Measurements from ENCODE around the gene PARVB. TPM values are rescaled to one million over a fixed set of nuclear protein-coding genes. Genes with fewer than 3 reads are reported as not detected.

PARVB gene
- total and polyA plus RNA-seq, 2 of the 8 experiments (the other 6 are each of a cell fraction or from before 2014, with no cell fraction given), result 14.5 to 18.6 TPM

GRCh38 chr22:44092636-44093220, 68.6 kb downstream of the PARVB start:
- no peaks in the 10 kb centered on the region for H3K79me2 ChIP-seq (ENCODE audit: control insufficient read depth in 1 of 2, insufficient read depth in 2 of 2, low read length in 2 of 2)
- no peak overlapping the region for H3K9ac ChIP-seq (replicated peaks in 1 of 4; ENCODE audit: extremely low read depth in 1 of 4, low read depth in 3 of 4, low read length in 3 of 4)
- H2BK20ac ChIP-seq (ENCODE audit: low read length), result 0 out of 2 replicates have a peak overlapping the region, but pooled peaks have one; percentile 37
- H2BK12ac ChIP-seq (ENCODE audit: low read depth, low read length), result no peak overlapping the region
- WGBS, 2 experiments (ENCODE audit: extremely low coverage in 1 of 2, insufficient coverage in 1 of 2, insufficient read length in 1 of 2, insufficient replicate concordance in 2 of 2, low coverage in 1 of 2, low lambda C conversion rate in 2 of 2, missing lambda C conversion rate in 1 of 2), result 93% methylated on average over 7 of the region's 8 CpGs; no CpG with 5 or more reads in 1 of the 2 experiments
- no peak overlapping the region for H2AK5ac ChIP-seq (ENCODE audit: low read depth, low read length)
- no peak overlapping the region; the same call in 1 of the 2 replicates for H2BK15ac ChIP-seq (ENCODE audit: low read length)
- FAIRE-seq (no peak), DNase-seq (ENCODE audit: low read depth in 1 of 2, low spot score in 2 of 2) (no peak)
- H3K36me3 ChIP-seq (ENCODE audit: control insufficient read depth in 2 of 4, insufficient read depth in 4 of 4, low read length in 3 of 4), result no peaks in the 10 kb centered on the region
- peaks cover 0 to 4% (median 2%) of the 10 kb centered on the region in 4 experiments; a peak in 4 of 7 replicates for H3K4me1 ChIP-seq (replicated peaks in 1 of 4; ENCODE audit: control insufficient read depth in 3 of 4, insufficient read depth in 4 of 4, low read length in 3 of 4)
- no peaks in the 10 kb centered on the region for H3K79me1 ChIP-seq (ENCODE audit: low read depth, low read length)
- H3K4me3 ChIP-seq (ENCODE audit: extremely low read depth in 1 of 4, insufficient read depth in 2 of 4, low read depth in 3 of 4, low read length in 4 of 4), result no peak overlapping the region
- H3K18ac ChIP-seq (ENCODE audit: extremely low read depth, low read length), result no peak overlapping the region
- no peak overlapping the region for H2BK120ac ChIP-seq (replicated peaks; ENCODE audit: low read depth, low read length)
- no peak overlapping the region for H2AFZ ChIP-seq (ENCODE audit: low read length)
- no peak overlapping the region for H4K91ac ChIP-seq (replicated peaks; ENCODE audit: insufficient read length, low read length)
- H4K5ac ChIP-seq (ENCODE audit: insufficient read length, low read depth, low read length), result no peak overlapping the region
- H3K23me2 ChIP-seq (ENCODE audit: low read depth, low read length), result no peaks in the 10 kb centered on the region
- no peak overlapping the region for H3K23ac ChIP-seq (ENCODE audit: insufficient read length)
- no peaks in the 10 kb centered on the region for H4K20me1 ChIP-seq (replicated peaks in 1 of 2; ENCODE audit: control insufficient read depth in 1 of 2, insufficient read depth in 2 of 2, low read length in 2 of 2)
- no peaks in the 10 kb centered on the region for H3K27me3 ChIP-seq (replicated peaks in 1 of 4; ENCODE audit: control insufficient read depth in 3 of 4, extremely low read depth in 1 of 4, insufficient read depth in 3 of 4, low read length in 3 of 4)
- H4K8ac ChIP-seq (ENCODE audit: extremely low read depth, insufficient read depth, low read length), result no peak overlapping the region; the same call in 1 of the 2 replicates
- ChIA-PET POLR2A (ENCODE audit: partially characterized antibody) (no interaction called here), CTCF (ENCODE audit: partially characterized antibody) (interaction anchor here (0.9 to 1.1 kb wide), 2 partner anchors 11 to 84 kb away, joined by 3 to 4 read pairs; no protein-coding TSS in a partner anchor)
- no peak overlapping the region for H3K14ac ChIP-seq (ENCODE audit: insufficient read length)
- H3K27ac ChIP-seq (ENCODE audit: low read depth, low read length), result no peak overlapping the region
- no peak overlapping the region for H3K56ac ChIP-seq (replicated peaks; ENCODE audit: insufficient read length, low read depth, low read length)
- no peak overlapping the region for H2BK5ac ChIP-seq (ENCODE audit: low read depth, low read length)
- no peaks in the 10 kb centered on the region for H3K9me3 ChIP-seq (ENCODE audit: insufficient read depth in 2 of 2, low read depth in 1 of 2, low read length in 1 of 2)
- H3K4ac ChIP-seq (replicated peaks; ENCODE audit: insufficient read length, low read depth, low read length), result no peak overlapping the region
- no peak overlapping the region for H3K4me2 ChIP-seq (ENCODE audit: insufficient read depth in 1 of 2, low read depth in 2 of 2, low read length in 2 of 2)
- no peak for TF ChIP-seq ZNF274 (IDR thresholded peaks at IDR 0.05; ENCODE audit: borderline replicate concordance, extremely low read depth, low read length)
- no peak for TF ChIP-seq POLR2AphosphoS5 (IDR thresholded peaks at IDR 0.05; ENCODE audit: low read depth, low read length)
- TF ChIP-seq POLR2A (IDR thresholded peaks at IDR 0.05; ENCODE audit: control extremely low read depth in 1 of 2, low read depth in 2 of 2, low read length in 2 of 2), result no peak
- no peak for TF ChIP-seq NANOG (IDR thresholded peaks at IDR 0.05; ENCODE audit: insufficient read depth, low read depth, low read length, poor library complexity, severe bottlenecking)
- TF ChIP-seq RNF2 (IDR thresholded peaks at IDR 0.05; ENCODE audit: borderline replicate concordance, low read depth, low read length, missing control alignments, poor library complexity, severe bottlenecking), result no peak
- no peak for TF ChIP-seq SIX5 (IDR thresholded peaks at IDR 0.05; ENCODE audit: low read depth, low read length)
- no peak for TF ChIP-seq SIRT6 (IDR thresholded peaks at IDR 0.05; ENCODE audit: low read length)
- TF ChIP-seq RFX5 (IDR thresholded peaks at IDR 0.05; ENCODE audit: borderline replicate concordance, low read depth, low read length), result no peak
- no peak for TF ChIP-seq EGR1 (IDR thresholded peaks at IDR 0.05; ENCODE audit: borderline replicate concordance, low read depth, low read length)
- TF ChIP-seq EZH2 (IDR thresholded peaks at IDR 0.05; ENCODE audit: low read depth, low read length, severe bottlenecking), result no peak
- TF ChIP-seq EP300 (IDR thresholded peaks at IDR 0.05; ENCODE audit: borderline replicate concordance in 1 of 2, low read depth in 2 of 2, low read length in 2 of 2), result no peak
- no peak for TF ChIP-seq CBX8 (IDR thresholded peaks at IDR 0.05; ENCODE audit: borderline replicate concordance, low read depth, low read length)
- no peak for TF ChIP-seq TBP (IDR thresholded peaks at IDR 0.05; ENCODE audit: low read depth, low read length)
- no peak for TF ChIP-seq SRF (IDR thresholded peaks at IDR 0.05; ENCODE audit: low read depth, low read length)
